ENCODE measurements around the gene ETNK2. TPM values are rescaled to one million over a fixed set of nuclear protein-coding genes. Genes with fewer than 3 reads are reported as not detected.
A peak's percentile ranks its signal among the peaks of the same experiment; 100 is the strongest.

Gene ETNK2
- total RNA-seq, 1 donor from 2014 or later, result 13.7 TPM

GRCh38 chr1:204150702-204151551, 917 bp downstream of the ETNK2 start:
- intact Hi-C loops (cut with DNase I), result loop anchor here (2.0 kb wide), 1 partner anchor 62 kb away; the partner anchor contains the start of gene GOLT1A
- peak; percentile 71 for DNase-seq (ENCODE audit: low spot score)
- peak; percentile 59 for ATAC-seq

GRCh38 chr1:204149635-204150565, 1.9 kb downstream of the ETNK2 start:
- intact Hi-C loops (cut with DNase I), result loop anchor here (2.0 kb wide), 1 partner anchor 63 kb away; the partner anchor contains the start of gene GOLT1A
- peak; percentile 75 for ATAC-seq
- DNase-seq (ENCODE audit: low spot score), result no peak

- no peak for ATAC-seq
- intact Hi-C loops (cut with DNase I), result no loop called here
- DNase-seq (ENCODE audit: low spot score), result no peak
Observed at GRCh38 chr1:204149107-204149506, 2.7 kb downstream of the ETNK2 start.

GRCh38 chr1:204147406-204148383, 4.1 kb downstream of the ETNK2 start:
- intact Hi-C loops (cut with DNase I), result no loop called here
- no peak for DNase-seq (ENCODE audit: low spot score)
- no peak for ATAC-seq

- DNase-seq (ENCODE audit: low spot score) (no peak), ATAC-seq (no peak)
- intact Hi-C loops (cut with DNase I), result no loop called here
Observed at GRCh38 chr1:204146965-204147364, 4.9 kb downstream of the ETNK2 start.

- DNase-seq (ENCODE audit: low spot score) (no peak), ATAC-seq (no peak)
- intact Hi-C loops (cut with DNase I), result no loop called here
Observed at GRCh38 chr1:204146309-204146708, 5.5 kb downstream of the ETNK2 start.

- no peak for DNase-seq (ENCODE audit: low spot score)
- ATAC-seq, result no peak
- intact Hi-C loops (cut with DNase I), result no loop called here
Observed at GRCh38 chr1:204145033-204145504, 6.8 kb downstream of the ETNK2 start.

- intact Hi-C loops (cut with DNase I), result no loop called here
- ATAC-seq, result no peak
- DNase-seq (ENCODE audit: low spot score), result no peak
Observed at GRCh38 chr1:204143276-204144041, 8.4 kb downstream of the ETNK2 start.

- intact Hi-C loops (cut with DNase I), result no loop called here
- DNase-seq (ENCODE audit: low spot score) (no peak), ATAC-seq (no peak)
Observed at GRCh38 chr1:204142032-204142974, 9.5 kb downstream of the ETNK2 start.

GRCh38 chr1:204141131-204141530, 10.7 kb downstream of the ETNK2 start:
- intact Hi-C loops (cut with DNase I), result no loop called here
- DNase-seq (ENCODE audit: low spot score), result no peak
- no peak for ATAC-seq

GRCh38 chr1:204139952-204140351, 11.9 kb downstream of the ETNK2 start:
- no peak for ATAC-seq
- intact Hi-C loops (cut with DNase I), result no loop called here
- DNase-seq (ENCODE audit: low spot score), result no peak

- intact Hi-C loops (cut with DNase I), result no loop called here
- DNase-seq (ENCODE audit: low spot score) (no peak), ATAC-seq (no peak)
Observed at GRCh38 chr1:204139088-204139487, 12.8 kb downstream of the ETNK2 start.

GRCh38 chr1:204136814-204137213, 15.0 kb downstream of the ETNK2 start:
- DNase-seq (ENCODE audit: low spot score) (no peak), ATAC-seq (no peak)
- intact Hi-C loops (cut with DNase I), result no loop called here

- intact Hi-C loops (cut with DNase I), result no loop called here
- ATAC-seq (no peak), DNase-seq (ENCODE audit: low spot score) (no peak)
Observed at GRCh38 chr1:204134103-204134502, 17.7 kb downstream of the ETNK2 start.

GRCh38 chr1:204132718-204133117, 19.1 kb downstream of the ETNK2 start:
- ATAC-seq, result no peak
- intact Hi-C loops (cut with DNase I), result no loop called here
- no peak for DNase-seq (ENCODE audit: low spot score)

GRCh38 chr1:204131978-204132377, 19.9 kb downstream of the ETNK2 start:
- no peak for DNase-seq (ENCODE audit: low spot score)
- no peak for ATAC-seq
- intact Hi-C loops (cut with DNase I), result no loop called here
